Breast epithelium (tissue), 4 donors: ENCODE measurements around the gene DRC3. TPM values are rescaled to one million over a fixed set of nuclear protein-coding genes. Genes with fewer than 3 reads are reported as not detected.

ENCODE experiments used
- DNase-seq, 2 donors: peaks; one replicate each; pipeline ENCODE4 v3.0.0-alpha.2; 2019; ENCODE audit warnings: low spot score in 2 of 2
- H3K27ac ChIP-seq, 2 donors: fragments of 200-600 bp; sonication (generic) in 1 of 2; one replicate each; pipeline ENCODE4 v1.5.1; 2016 to 2019; ENCODE audit warnings: mild to moderate bottlenecking in 1 of 2
- H3K27me3 ChIP-seq, 2 donors: fragments of 200-600 bp; sonication (generic) in 1 of 2; one replicate each; pipeline versions ENCODE4 v1.5.1 to v1.6.0; 2017 to 2019; ENCODE audit warnings: control low read depth in 1 of 2, mild to moderate bottlenecking in 1 of 2
- H3K36me3 ChIP-seq: fragments of 200-600 bp; one replicate; pipeline ENCODE4 v1.5.1; 2019
- H3K4me1 ChIP-seq, 2 donors: fragments of 200-600 bp; sonication (generic); one replicate each; pipeline ENCODE4 v1.5.1; 2016 to 2019; ENCODE audit warnings: control low read depth in 1 of 2
- H3K4me3 ChIP-seq, 3 donors: fragments of 200-600 bp; sonication (generic); 1 replicate in 2 of 3; 2 replicates in 1 of 3; pipeline ENCODE4 v1.5.1; 2016 to 2019; ENCODE audit warnings: mild to moderate bottlenecking in 3 of 3, moderate library complexity in 2 of 3
- H3K9me3 ChIP-seq, 2 donors: fragments of 200-600 bp; sonication (generic) in 1 of 2; one replicate each; pipeline ENCODE4 v1.5.1; 2016 to 2019; ENCODE audit warnings: control low read depth in 1 of 2
- CTCF ChIP-seq, 3 donors: fragments of 450-650 bp; IDR thresholded peaks; one replicate each; pipeline ENCODE4 v1.5.1; 2016 to 2017; ENCODE audit warnings: antibody characterized with exemption in 3 of 3, mild to moderate bottlenecking in 3 of 3, moderate library complexity in 3 of 3
- POLR2A ChIP-seq: fragments of 450-650 bp; IDR thresholded peaks from one replicate; pipeline ENCODE4 v1.6.1; 2016; ENCODE audit warnings: antibody characterized with exemption, mild to moderate bottlenecking, moderate library complexity
- POLR2AphosphoS5 ChIP-seq, 3 donors: sonication (generic); formaldehyde crosslinking; IDR thresholded peaks; one replicate each; pipeline ENCODE4 v1.6.1; 2017; ENCODE audit warnings: antibody characterized with exemption in 3 of 3
- intact Hi-C: fragments of 100-400 bp; cut with DNase I; formaldehyde crosslinking; loops from one replicate; pipeline ENCODE4 v1.15.1; 2023; ENCODE audit warnings: low total_unique reads
- total RNA-seq, 3 donors: library from RNA; depleted of rRNA; stranded (reverse); fragments of >200 nt; gene quantifications; one replicate each; pipeline ENCODE4 v1.1.0, GENCODE V29; 2016

Gene DRC3
- total RNA-seq, 3 donors from 2014 or later = 0.96 to 18.0 (median 10.5) TPM

GRCh38 chr17:17966399-17966798 is 6.3 kb upstream of the DRC3 start:
- TF ChIP-seq CTCF (IDR thresholded peaks at IDR 0.05) = no peak
- no peak for TF ChIP-seq POLR2A
- no peak for TF ChIP-seq POLR2AphosphoS5 (IDR thresholded peaks at IDR 0.05)
- peaks cover 0 to 11% of the 10 kb centered on the region in 2 donors for H3K4me1 ChIP-seq
- intact Hi-C loops = no loop called here

GRCh38 chr17:17970699-17971430 is 1.8 kb upstream of the DRC3 start:
- H3K9me3 ChIP-seq = no peaks in the 10 kb centered on the region
- peak overlapping the region; percentile 98 for H3K27ac ChIP-seq
- no peaks in the 10 kb centered on the region for H3K27me3 ChIP-seq
- TF ChIP-seq CTCF (IDR thresholded peaks at IDR 0.05) (no peak), POLR2AphosphoS5 (IDR thresholded peaks at IDR 0.05) (no peak), POLR2A (no peak)
- H3K4me3 ChIP-seq = peak overlapping the region; percentile 84 to 98 (median 96)
- intact Hi-C loops = no loop called here
- DNase-seq = no peak
- H3K4me1 ChIP-seq = peaks cover 0 to 12% of the 10 kb centered on the region in 2 donors
- H3K36me3 ChIP-seq = no peaks in the 10 kb centered on the region

More at GRCh38 chr17:17966399-17966798, 6.3 kb upstream of the DRC3 start:
- no peak for DNase-seq
- Histone ChIP-seq H3K36me3 (no peaks in the 10 kb centered on the region), H3K27ac (no peak overlapping the region), H3K27me3 (no peaks in the 10 kb centered on the region), H3K9me3 (no peaks in the 10 kb centered on the region), H3K4me3 (no peak overlapping the region)

- intact Hi-C loops = no loop called here
These were observed 1.1 kb upstream of the DRC3 start for GRCh38 chr17:17971431-17972125.

GRCh38 chr17:17972952-17973254 is 241 bp downstream of the DRC3 start:
- intact Hi-C loops = no loop called here

More at GRCh38 chr17:17971431-17972125, 1.1 kb upstream of the DRC3 start:
- no peaks in the 10 kb centered on the region for H3K27me3 ChIP-seq
- no peaks in the 10 kb centered on the region for H3K9me3 ChIP-seq
- peak overlapping the region; percentile 84 to 98 (median 96) for H3K4me3 ChIP-seq
- H3K4me1 ChIP-seq = peaks cover 0 to 12% of the 10 kb centered on the region in 2 donors
- TF ChIP-seq POLR2A = no peak
- no peak for TF ChIP-seq POLR2AphosphoS5 (IDR thresholded peaks at IDR 0.05)
- no peaks in the 10 kb centered on the region for H3K36me3 ChIP-seq
- H3K27ac ChIP-seq = peak overlapping the region; percentile 98
- peak in 1 of 2 donors; percentile 35 for DNase-seq

GRCh38 chr17:17975436-17975835 is 2.8 kb downstream of the DRC3 start:
- intact Hi-C loops = no loop called here
- Histone ChIP-seq H3K27ac (no peak overlapping the region), H3K36me3 (no peaks in the 10 kb centered on the region), H3K4me3 (no peak overlapping the region), H3K4me1 (peaks cover 0 to 11% of the 10 kb centered on the region in 2 donors), H3K9me3 (no peaks in the 10 kb centered on the region), H3K27me3 (no peaks in the 10 kb centered on the region)
- DNase-seq = no peak
- no peak for TF ChIP-seq CTCF (IDR thresholded peaks at IDR 0.05)
- TF ChIP-seq POLR2A = no peak
- TF ChIP-seq POLR2AphosphoS5 (IDR thresholded peaks at IDR 0.05) = no peak

More at GRCh38 chr17:17972952-17973254, 241 bp downstream of the DRC3 start:
- DNase-seq = no peak
- Histone ChIP-seq H3K4me3 (peak overlapping the region; percentile 84 to 98 (median 96)), H3K4me1 (peaks cover 0 to 12% of the 10 kb centered on the region in 2 donors), H3K27me3 (no peaks in the 10 kb centered on the region), H3K27ac (peak overlapping the region; percentile 86 to 98), H3K9me3 (no peaks in the 10 kb centered on the region), H3K36me3 (no peaks in the 10 kb centered on the region)
- TF ChIP-seq POLR2AphosphoS5 (IDR thresholded peaks at IDR 0.05) (no peak), CTCF (IDR thresholded peaks at IDR 0.05) (no peak), POLR2A (no peak)
